ENCODE results near the gene CXXC1.
A peak's percentile ranks its signal among the peaks of the same experiment; 100 is the strongest.

The CXXC1 gene

DNA sequence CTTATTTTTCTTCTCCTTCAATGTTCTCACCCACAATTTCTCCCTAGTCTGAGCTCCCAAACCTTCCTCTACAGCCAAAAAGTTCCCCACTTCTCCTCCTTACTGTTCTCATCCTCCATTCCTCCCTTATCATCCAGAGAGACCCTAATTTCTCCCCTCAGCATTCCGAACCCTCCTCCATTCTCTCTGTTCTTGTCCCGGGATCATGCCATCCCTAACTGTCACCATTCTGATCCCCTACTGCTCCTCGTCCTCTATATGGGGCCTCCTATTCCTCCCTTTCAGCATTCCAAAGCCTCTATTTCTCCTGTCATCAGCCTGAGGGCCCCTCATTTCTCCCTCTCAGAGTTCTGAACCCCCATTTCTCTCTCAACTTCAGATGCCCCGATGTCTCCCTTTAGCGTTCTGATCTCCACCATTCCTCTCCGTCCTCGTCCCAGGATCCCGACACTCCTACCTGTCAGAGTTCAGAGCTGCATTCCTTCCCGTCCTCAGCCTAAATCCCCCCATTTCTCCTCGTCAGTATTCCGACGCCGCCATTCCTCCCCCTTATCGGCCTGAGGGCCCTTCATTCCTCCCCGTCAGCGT lies 6.7 kb downstream of the CXXC1 start:
- H4K12ac ChIP-seq (ENCODE audit: low read depth, low read length), result peak overlapping the region; percentile 66
- H3K4me2 ChIP-seq (ENCODE audit: low read length), result peak overlapping the region; percentile 76
- peak overlapping the region; percentile 86 for H4K8ac ChIP-seq (ENCODE audit: low read depth, low read length)
- peak overlapping the region; percentile 29 for H2BK5ac ChIP-seq (ENCODE audit: low read depth, low read length, poor library complexity)
- peaks cover 9% of the 10 kb centered on the region for H3K79me1 ChIP-seq (ENCODE audit: low read length)
- no peak for DNase-seq
- no peaks in the 10 kb centered on the region for H3K27me3 ChIP-seq (ENCODE audit: insufficient read depth, low read length)
- H3K23ac ChIP-seq (ENCODE audit: low read length), result no peak overlapping the region
- no peaks in the 10 kb centered on the region for H3K9me3 ChIP-seq (ENCODE audit: insufficient read depth, low read depth, low read length)
- peak overlapping the region; percentile 74 for H3K18ac ChIP-seq (ENCODE audit: low read length)
- H3K14ac ChIP-seq (ENCODE audit: low read length), result peak overlapping the region; percentile 88
- peak overlapping the region; percentile 93 for H3K9ac ChIP-seq (ENCODE audit: low read length)
- H2AFZ ChIP-seq (ENCODE audit: insufficient read depth, low read length, poor library complexity), result peak overlapping the region; percentile 62
- peaks cover 52 to 54% of the 10 kb centered on the region in 2 experiments for H3K36me3 ChIP-seq (ENCODE audit: control insufficient read depth in 1 of 2, insufficient read depth in 2 of 2, low read length in 2 of 2)
- H3K79me2 ChIP-seq (ENCODE audit: control insufficient read depth, insufficient read depth, low read length, poor library complexity), result peaks cover 13% of the 10 kb centered on the region
- H3K4ac ChIP-seq (ENCODE audit: low read depth, low read length), result peak overlapping the region; percentile 16
- peak overlapping the region; percentile 52 for H2AK5ac ChIP-seq (ENCODE audit: low read length)
- H2BK12ac ChIP-seq (ENCODE audit: low read length), result no peak overlapping the region
- peak overlapping the region; percentile 52 for H4K91ac ChIP-seq (ENCODE audit: low read depth, low read length)
- H3K4me3 ChIP-seq (ENCODE audit: low read depth, low read length), result peak overlapping the region; percentile 99
- H2BK120ac ChIP-seq (ENCODE audit: insufficient read depth, low read length, poor library complexity), result peak overlapping the region; percentile 24
- H3K4me1 ChIP-seq (ENCODE audit: control insufficient read depth in 1 of 2, insufficient read depth in 2 of 2, low read length in 2 of 2), result peaks cover 13% of the 10 kb centered on the region in 2 experiments
- no CpG with 5 or more reads among the region's 16 CpGs for WGBS (ENCODE audit: extremely low coverage, insufficient coverage, insufficient read length)
- H3K27ac ChIP-seq (ENCODE audit: low read depth, low read length), result peak overlapping the region; percentile 77

DNA sequence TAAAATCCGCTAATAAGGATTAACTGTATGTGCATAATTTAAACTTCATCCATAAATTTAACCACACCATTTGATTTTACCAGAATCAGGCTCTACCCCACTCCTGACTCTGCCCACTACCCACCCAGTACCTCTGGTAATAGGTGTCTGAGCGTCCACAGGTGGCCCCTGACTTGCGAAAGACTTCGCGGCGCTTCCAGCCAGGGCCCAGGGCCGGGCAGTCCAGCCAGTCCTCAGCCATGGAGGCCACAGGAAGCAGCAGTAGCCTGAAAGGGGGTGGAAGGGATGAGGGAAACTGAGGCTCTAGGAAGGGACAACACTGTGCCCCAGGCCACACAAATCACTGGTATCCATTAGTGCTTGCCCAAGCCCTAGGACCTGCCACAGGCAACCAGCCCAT lies 7.7 kb downstream of the CXXC1 start:
- no CpG with 5 or more reads among the region's 7 CpGs for WGBS (ENCODE audit: extremely low coverage, insufficient coverage, insufficient read length)
- H3K36me3 ChIP-seq (ENCODE audit: control insufficient read depth in 1 of 2, insufficient read depth in 2 of 2, low read length in 2 of 2), result peaks cover 52 to 54% of the 10 kb centered on the region in 2 experiments

DNA sequence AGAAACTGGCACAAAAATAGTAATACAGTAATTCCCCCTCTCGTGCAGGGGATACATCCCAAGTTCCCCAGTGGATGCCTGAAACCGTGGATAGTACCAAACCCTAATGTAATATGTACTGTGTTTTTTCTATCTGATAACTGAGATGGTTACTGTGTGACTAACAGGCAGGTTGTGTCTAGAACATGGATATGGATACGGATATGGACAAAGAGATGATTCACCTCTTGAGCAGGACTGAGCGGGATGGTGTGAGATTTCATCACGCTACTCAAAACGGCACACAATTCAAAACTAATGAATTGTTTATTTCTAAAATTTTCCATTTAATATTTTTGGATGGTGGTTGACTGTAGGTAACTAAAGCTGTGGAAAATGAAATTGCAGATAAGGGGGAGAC lies 9.6 kb downstream of the CXXC1 start:
- H4K12ac ChIP-seq (ENCODE audit: low read depth, low read length), result no peak overlapping the region

More for the DNA sequence above, 7.7 kb downstream of the CXXC1 start:
- Histone ChIP-seq H2BK120ac (ENCODE audit: insufficient read depth, low read length, poor library complexity) (no peak overlapping the region), H3K4me1 (ENCODE audit: control insufficient read depth in 1 of 2, insufficient read depth in 2 of 2, low read length in 2 of 2) (peaks cover 13% of the 10 kb centered on the region in 2 experiments), H3K14ac (ENCODE audit: low read length) (no peak overlapping the region), H2AK5ac (ENCODE audit: low read length) (no peak overlapping the region), H2BK5ac (ENCODE audit: low read depth, low read length, poor library complexity) (no peak overlapping the region), H3K23ac (ENCODE audit: low read length) (no peak overlapping the region), H3K18ac (ENCODE audit: low read length) (peak overlapping the region; percentile 52), H4K12ac (ENCODE audit: low read depth, low read length) (no peak overlapping the region), H3K79me1 (ENCODE audit: low read length) (peaks cover 9% of the 10 kb centered on the region), H2AFZ (ENCODE audit: insufficient read depth, low read length, poor library complexity) (no peak overlapping the region), H3K4me3 (ENCODE audit: low read depth, low read length) (no peak overlapping the region), H4K91ac (ENCODE audit: low read depth, low read length) (no peak overlapping the region), H4K8ac (ENCODE audit: low read depth, low read length) (no peak overlapping the region), H3K79me2 (ENCODE audit: control insufficient read depth, insufficient read depth, low read length, poor library complexity) (peaks cover 13% of the 10 kb centered on the region), H3K27me3 (ENCODE audit: insufficient read depth, low read length) (no peaks in the 10 kb centered on the region), H2BK12ac (ENCODE audit: low read length) (no peak overlapping the region), H3K9ac (ENCODE audit: low read length) (no peak overlapping the region), H3K27ac (ENCODE audit: low read depth, low read length) (no peak overlapping the region), H3K4ac (ENCODE audit: low read depth, low read length) (peak overlapping the region; percentile 66), H3K4me2 (ENCODE audit: low read length) (no peak overlapping the region), H3K9me3 (ENCODE audit: insufficient read depth, low read depth, low read length) (peaks cover 1% of the 10 kb centered on the region)
- no peak for DNase-seq

DNA sequence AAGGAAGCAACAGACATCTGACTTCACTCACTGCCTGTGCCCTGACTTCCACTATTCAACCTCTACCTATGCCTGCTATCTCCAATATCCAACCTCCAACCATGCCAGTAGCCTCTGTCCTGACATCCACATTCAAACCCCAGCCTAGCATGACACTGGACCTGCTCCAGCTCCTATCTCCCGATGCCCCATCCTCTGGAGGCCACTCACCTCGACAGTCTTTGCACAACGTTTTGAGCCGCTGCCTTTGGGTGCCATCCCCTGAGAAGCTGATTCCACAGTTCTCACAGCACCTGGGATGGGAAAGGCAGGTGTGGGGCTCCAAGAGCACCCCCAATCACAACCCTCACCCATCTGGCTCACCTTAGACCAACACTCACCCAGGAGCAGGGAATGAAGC lies 11.0 kb downstream of the CXXC1 start:
- Histone ChIP-seq H3K4me1 (ENCODE audit: control insufficient read depth in 1 of 2, insufficient read depth in 2 of 2, low read length in 2 of 2) (peaks cover 10% of the 10 kb centered on the region in 2 experiments), H3K23ac (ENCODE audit: low read length) (no peak overlapping the region), H3K14ac (ENCODE audit: low read length) (no peak overlapping the region), H3K9ac (ENCODE audit: low read length) (no peak overlapping the region), H3K4me3 (ENCODE audit: low read depth, low read length) (no peak overlapping the region), H3K4me2 (ENCODE audit: low read length) (no peak overlapping the region), H3K79me2 (ENCODE audit: control insufficient read depth, insufficient read depth, low read length, poor library complexity) (peaks cover 10% of the 10 kb centered on the region), H2BK120ac (ENCODE audit: insufficient read depth, low read length, poor library complexity) (no peak overlapping the region), H3K4ac (ENCODE audit: low read depth, low read length) (no peak overlapping the region), H3K27me3 (ENCODE audit: insufficient read depth, low read length) (no peaks in the 10 kb centered on the region), H2BK5ac (ENCODE audit: low read depth, low read length, poor library complexity) (no peak overlapping the region), H3K27ac (ENCODE audit: low read depth, low read length) (no peak overlapping the region), H3K36me3 (ENCODE audit: control insufficient read depth in 1 of 2, insufficient read depth in 2 of 2, low read length in 2 of 2) (peaks cover 55 to 58% of the 10 kb centered on the region in 2 experiments), H2AFZ (ENCODE audit: insufficient read depth, low read length, poor library complexity) (no peak overlapping the region), H4K12ac (ENCODE audit: low read depth, low read length) (no peak overlapping the region), H3K79me1 (ENCODE audit: low read length) (peaks cover 5% of the 10 kb centered on the region), H3K9me3 (ENCODE audit: insufficient read depth, low read depth, low read length) (peaks cover 6% of the 10 kb centered on the region), H4K91ac (ENCODE audit: low read depth, low read length) (no peak overlapping the region), H2AK5ac (ENCODE audit: low read length) (no peak overlapping the region), H4K8ac (ENCODE audit: low read depth, low read length) (no peak overlapping the region), H3K18ac (ENCODE audit: low read length) (no peak overlapping the region), H2BK12ac (ENCODE audit: low read length) (no peak overlapping the region)
- no CpG with 5 or more reads among the region's 4 CpGs for WGBS (ENCODE audit: extremely low coverage, insufficient coverage, insufficient read length)
- DNase-seq, result no peak

More for the DNA sequence above, 9.6 kb downstream of the CXXC1 start:
- H3K79me2 ChIP-seq (ENCODE audit: control insufficient read depth, insufficient read depth, low read length, poor library complexity), result peaks cover 13% of the 10 kb centered on the region
- WGBS (ENCODE audit: extremely low coverage, insufficient coverage, insufficient read length), result no CpG with 5 or more reads among the region's 6 CpGs
- H3K4me1 ChIP-seq (ENCODE audit: control insufficient read depth in 1 of 2, insufficient read depth in 2 of 2, low read length in 2 of 2), result peaks cover 13% of the 10 kb centered on the region in 2 experiments
- H3K18ac ChIP-seq (ENCODE audit: low read length), result no peak overlapping the region
- H2AK5ac ChIP-seq (ENCODE audit: low read length), result no peak overlapping the region
- H2BK120ac ChIP-seq (ENCODE audit: insufficient read depth, low read length, poor library complexity), result no peak overlapping the region
- H2AFZ ChIP-seq (ENCODE audit: insufficient read depth, low read length, poor library complexity), result no peak overlapping the region
- H4K91ac ChIP-seq (ENCODE audit: low read depth, low read length), result no peak overlapping the region
- H3K9me3 ChIP-seq (ENCODE audit: insufficient read depth, low read depth, low read length), result peaks cover 6% of the 10 kb centered on the region
- peaks cover 9% of the 10 kb centered on the region for H3K79me1 ChIP-seq (ENCODE audit: low read length)
- H2BK12ac ChIP-seq (ENCODE audit: low read length), result no peak overlapping the region
- H2BK5ac ChIP-seq (ENCODE audit: low read depth, low read length, poor library complexity), result no peak overlapping the region
- no peaks in the 10 kb centered on the region for H3K27me3 ChIP-seq (ENCODE audit: insufficient read depth, low read length)
- no peak overlapping the region for H3K4me3 ChIP-seq (ENCODE audit: low read depth, low read length)
- H3K23ac ChIP-seq (ENCODE audit: low read length), result no peak overlapping the region
- no peak overlapping the region for H3K14ac ChIP-seq (ENCODE audit: low read length)
- peak; percentile 36 to 78 for DNase-seq
- H4K8ac ChIP-seq (ENCODE audit: low read depth, low read length), result no peak overlapping the region
- H3K27ac ChIP-seq (ENCODE audit: low read depth, low read length), result no peak overlapping the region
- H3K4me2 ChIP-seq (ENCODE audit: low read length), result no peak overlapping the region
- no peak overlapping the region for H3K9ac ChIP-seq (ENCODE audit: low read length)
- no peak overlapping the region for H3K4ac ChIP-seq (ENCODE audit: low read depth, low read length)
- peaks cover 52 to 54% of the 10 kb centered on the region in 2 experiments for H3K36me3 ChIP-seq (ENCODE audit: control insufficient read depth in 1 of 2, insufficient read depth in 2 of 2, low read length in 2 of 2)
